HepG2 (cell line): ENCODE data around the gene GFPT2. TPM values are rescaled to one million over a fixed set of nuclear protein-coding genes. Genes with fewer than 3 reads are reported as not detected.

Source experiments
- MEF2D ChIP-seq: sonication (generic); formaldehyde crosslinking; IDR thresholded peaks from 2 replicates; pipeline ENCODE4 v1.5.1; 2020; ENCODE audit warnings: mild to moderate bottlenecking, missing genetic modification reagents
- NFAT5 ChIP-seq: sonication (generic); formaldehyde crosslinking; IDR thresholded peaks from 2 replicates; pipeline ENCODE4 v1.4.0; 2020; ENCODE audit warnings: missing genetic modification reagents
- POLR2AphosphoS2 ChIP-seq: IDR thresholded peaks from 2 replicates; pipeline ENCODE4 v1.6.1; 2011; ENCODE audit warnings: low read depth, low read length, improper control_type of control experiment
- ZMAT3 ChIP-seq: sonication (generic); formaldehyde crosslinking; conservative IDR thresholded peaks from 2 replicates; pipeline ENCODE4 v1.7.0; 2021; ENCODE audit warnings: missing genetic modification reagents
- ZNF234 ChIP-seq: sonication (generic); formaldehyde crosslinking; conservative IDR thresholded peaks from 2 replicates; pipeline ENCODE4 v1.5.1; 2020; ENCODE audit warnings: mild to moderate bottlenecking, missing genetic modification reagents
- polyA plus RNA-seq, 8 experiments: library from polyadenylated mRNA; depleted of rRNA in 3 of 8; stranded (reverse) in 7 of 8; unstranded in 1 of 8; fragments of >200 nt; fragmentation: Illumina TruSeq in 4 of 8; extraction: Trizol in 4 of 8; gene quantifications; 2 replicates each; pipeline versions ENCODE4 v1.2.1 to v1.2.3, GENCODE V29; 2011 to 2016; ENCODE audit warnings: low read depth in 4 of 8, missing spikeins in 1 of 8, mixed read lengths in 1 of 8; ENCODE audit not compliant: insufficient read depth in 1 of 8
- total RNA-seq, 5 experiments: library from RNA; depleted of rRNA; stranded (reverse); fragments of >200 nt; fragmentation: Illumina TruSeq; extraction: Trizol; gene quantifications; 2 replicates each; pipeline ENCODE4 v1.2.3, GENCODE V29; 2016; ENCODE audit warnings: low read depth in 1 of 5
- TF ChIP-seq, protein P1 (sequence below), 2 experiments: fragments of 450-650 bp in 1 of 2; sonication (generic) in 1 of 2; formaldehyde crosslinking in 1 of 2; IDR thresholded peaks; 2 replicates each; pipeline versions ENCODE4 v1.6.1 to v1.8.0; 2016 to 2022; ENCODE audit warnings: antibody characterized with exemption in 1 of 2, mild to moderate bottlenecking in 1 of 2, missing genetic modification reagents in 1 of 2
- TF ChIP-seq, protein P2 (sequence below): sonication (generic); formaldehyde crosslinking; IDR thresholded peaks from 2 replicates; pipeline ENCODE4 v1.4.0; 2020; ENCODE audit warnings: missing genetic modification reagents, borderline replicate concordance

Gene GFPT2
- total and polyA plus RNA-seq, 2 of the 13 experiments (the other 11 are each of a cell fraction or from before 2014, with no cell fraction given): 0.18 TPM

DNA sequence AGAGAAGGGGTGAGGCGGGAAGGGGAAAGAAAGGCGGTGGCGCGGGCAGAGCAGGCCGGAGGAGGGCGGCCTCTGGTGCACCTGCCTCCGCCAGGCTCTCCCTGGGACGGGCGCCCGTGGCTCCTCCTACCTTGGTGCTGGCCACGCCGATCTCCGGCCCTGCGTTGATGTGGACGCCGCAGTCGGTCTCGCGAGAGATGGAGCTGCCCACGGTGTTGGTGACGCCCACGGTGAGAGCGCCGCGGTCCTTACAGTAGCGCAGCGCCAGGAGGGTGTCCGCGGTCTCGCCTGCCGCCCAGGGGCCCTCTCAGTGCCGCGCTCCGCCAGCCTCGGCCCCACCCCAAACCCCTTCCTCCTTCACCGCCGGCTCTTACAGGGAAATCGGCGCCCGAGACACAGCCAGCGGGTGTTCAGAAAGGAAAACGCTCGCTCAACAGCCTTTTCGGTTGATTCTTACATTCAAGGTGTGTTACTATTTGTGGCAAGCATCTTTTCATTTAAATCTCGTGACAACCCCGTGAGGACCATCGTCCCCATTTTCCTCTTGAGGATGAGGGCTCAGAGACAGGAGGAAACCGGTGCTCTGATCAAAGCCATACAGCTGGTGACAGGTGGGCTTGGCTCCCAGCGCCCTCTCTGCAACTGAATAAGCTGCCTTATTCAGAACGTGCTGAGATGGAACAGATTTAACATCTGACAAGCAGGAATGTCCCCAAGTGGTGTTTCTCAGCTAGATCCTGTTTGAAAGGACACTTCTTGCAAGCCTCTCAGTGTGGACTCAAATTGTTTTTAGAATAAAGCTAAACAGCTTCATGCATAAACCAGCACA is 39.2 kb downstream of the GFPT2 start (continued):
- TF ChIP-seq, protein P1, sequence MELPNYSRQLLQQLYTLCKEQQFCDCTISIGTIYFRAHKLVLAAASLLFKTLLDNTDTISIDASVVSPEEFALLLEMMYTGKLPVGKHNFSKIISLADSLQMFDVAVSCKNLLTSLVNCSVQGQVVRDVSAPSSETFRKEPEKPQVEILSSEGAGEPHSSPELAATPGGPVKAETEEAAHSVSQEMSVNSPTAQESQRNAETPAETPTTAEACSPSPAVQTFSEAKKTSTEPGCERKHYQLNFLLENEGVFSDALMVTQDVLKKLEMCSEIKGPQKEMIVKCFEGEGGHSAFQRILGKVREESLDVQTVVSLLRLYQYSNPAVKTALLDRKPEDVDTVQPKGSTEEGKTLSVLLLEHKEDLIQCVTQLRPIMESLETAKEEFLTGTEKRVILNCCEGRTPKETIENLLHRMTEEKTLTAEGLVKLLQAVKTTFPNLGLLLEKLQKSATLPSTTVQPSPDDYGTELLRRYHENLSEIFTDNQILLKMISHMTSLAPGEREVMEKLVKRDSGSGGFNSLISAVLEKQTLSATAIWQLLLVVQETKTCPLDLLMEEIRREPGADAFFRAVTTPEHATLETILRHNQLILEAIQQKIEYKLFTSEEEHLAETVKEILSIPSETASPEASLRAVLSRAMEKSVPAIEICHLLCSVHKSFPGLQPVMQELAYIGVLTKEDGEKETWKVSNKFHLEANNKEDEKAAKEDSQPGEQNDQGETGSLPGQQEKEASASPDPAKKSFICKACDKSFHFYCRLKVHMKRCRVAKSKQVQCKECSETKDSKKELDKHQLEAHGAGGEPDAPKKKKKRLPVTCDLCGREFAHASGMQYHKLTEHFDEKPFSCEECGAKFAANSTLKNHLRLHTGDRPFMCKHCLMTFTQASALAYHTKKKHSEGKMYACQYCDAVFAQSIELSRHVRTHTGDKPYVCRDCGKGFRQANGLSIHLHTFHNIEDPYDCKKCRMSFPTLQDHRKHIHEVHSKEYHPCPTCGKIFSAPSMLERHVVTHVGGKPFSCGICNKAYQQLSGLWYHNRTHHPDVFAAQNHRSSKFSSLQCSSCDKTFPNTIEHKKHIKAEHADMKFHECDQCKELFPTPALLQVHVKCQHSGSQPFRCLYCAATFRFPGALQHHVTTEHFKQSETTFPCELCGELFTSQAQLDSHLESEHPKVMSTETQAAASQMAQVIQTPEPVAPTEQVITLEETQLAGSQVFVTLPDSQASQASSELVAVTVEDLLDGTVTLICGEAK (IDR thresholded peaks at IDR 0.05): no peak
- TF ChIP-seq, protein P1 (CRISPR knock-in tag; IDR thresholded peaks at IDR 0.05): no peak
- TF ChIP-seq ZMAT3 (CRISPR knock-in tag) (no peak), POLR2AphosphoS2 (no peak), NFAT5 (CRISPR knock-in tag) (no peak), MEF2D (CRISPR knock-in tag) (no peak), ZNF234 (no peak)
- TF ChIP-seq, protein P2, sequence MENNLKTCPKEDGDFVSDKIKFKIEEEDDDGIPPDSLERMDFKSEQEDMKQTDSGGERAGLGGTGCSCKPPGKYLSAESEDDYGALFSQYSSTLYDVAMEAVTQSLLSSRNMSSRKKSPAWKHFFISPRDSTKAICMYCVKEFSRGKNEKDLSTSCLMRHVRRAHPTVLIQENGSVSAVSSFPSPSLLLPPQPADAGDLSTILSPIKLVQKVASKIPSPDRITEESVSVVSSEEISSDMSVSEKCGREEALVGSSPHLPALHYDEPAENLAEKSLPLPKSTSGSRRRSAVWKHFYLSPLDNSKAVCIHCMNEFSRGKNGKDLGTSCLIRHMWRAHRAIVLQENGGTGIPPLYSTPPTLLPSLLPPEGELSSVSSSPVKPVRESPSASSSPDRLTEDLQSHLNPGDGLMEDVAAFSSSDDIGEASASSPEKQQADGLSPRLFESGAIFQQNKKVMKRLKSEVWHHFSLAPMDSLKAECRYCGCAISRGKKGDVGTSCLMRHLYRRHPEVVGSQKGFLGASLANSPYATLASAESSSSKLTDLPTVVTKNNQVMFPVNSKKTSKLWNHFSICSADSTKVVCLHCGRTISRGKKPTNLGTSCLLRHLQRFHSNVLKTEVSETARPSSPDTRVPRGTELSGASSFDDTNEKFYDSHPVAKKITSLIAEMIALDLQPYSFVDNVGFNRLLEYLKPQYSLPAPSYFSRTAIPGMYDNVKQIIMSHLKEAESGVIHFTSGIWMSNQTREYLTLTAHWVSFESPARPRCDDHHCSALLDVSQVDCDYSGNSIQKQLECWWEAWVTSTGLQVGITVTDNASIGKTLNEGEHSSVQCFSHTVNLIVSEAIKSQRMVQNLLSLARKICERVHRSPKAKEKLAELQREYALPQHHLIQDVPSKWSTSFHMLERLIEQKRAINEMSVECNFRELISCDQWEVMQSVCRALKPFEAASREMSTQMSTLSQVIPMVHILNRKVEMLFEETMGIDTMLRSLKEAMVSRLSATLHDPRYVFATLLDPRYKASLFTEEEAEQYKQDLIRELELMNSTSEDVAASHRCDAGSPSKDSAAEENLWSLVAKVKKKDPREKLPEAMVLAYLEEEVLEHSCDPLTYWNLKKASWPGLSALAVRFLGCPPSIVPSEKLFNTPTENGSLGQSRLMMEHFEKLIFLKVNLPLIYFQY (CRISPR knock-in tag): no peak
